Testis (tissue), 2 donors: Measurements from ENCODE around the gene PHF23.

Experiments
- POLR2A ChIP-seq: fragments of 450-650 bp; IDR thresholded peaks from one replicate; pipeline ENCODE4 v1.6.1; 2017; ENCODE audit warnings: antibody characterized with exemption, mild to moderate bottlenecking, moderate library complexity
- TF ChIP-seq, protein P1 (sequence below), 3 experiments: fragments of 450-650 bp in 2 of 3; fragments of 200-600 bp in 1 of 3; sonication (generic) in 1 of 3; IDR thresholded peaks; one replicate each; pipeline ENCODE4 v1.5.1; 2016 to 2019; ENCODE audit warnings: antibody characterized with exemption in 3 of 3, mild to moderate bottlenecking in 2 of 3, moderate library complexity in 1 of 3

DNA sequence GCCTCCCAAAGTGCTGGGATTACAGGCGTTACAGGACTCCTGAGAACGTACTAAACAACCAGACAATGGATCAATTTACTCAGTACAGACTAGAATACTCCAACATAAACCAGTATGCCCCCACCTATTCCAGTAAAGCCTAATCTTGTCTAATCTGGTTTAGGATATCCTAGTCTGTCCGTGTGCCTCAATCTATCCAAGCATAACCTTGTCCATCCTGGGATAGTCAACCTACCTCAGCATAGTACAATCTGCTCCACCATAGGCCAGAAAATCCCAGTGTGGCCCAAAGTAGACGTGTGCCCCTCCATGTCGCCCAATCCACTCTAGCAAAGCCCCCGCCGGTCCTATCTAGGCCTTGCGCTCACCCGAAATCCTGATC, 5.6 kb downstream of the PHF23 start:
- no peak for TF ChIP-seq POLR2A
- TF ChIP-seq, protein P1, sequence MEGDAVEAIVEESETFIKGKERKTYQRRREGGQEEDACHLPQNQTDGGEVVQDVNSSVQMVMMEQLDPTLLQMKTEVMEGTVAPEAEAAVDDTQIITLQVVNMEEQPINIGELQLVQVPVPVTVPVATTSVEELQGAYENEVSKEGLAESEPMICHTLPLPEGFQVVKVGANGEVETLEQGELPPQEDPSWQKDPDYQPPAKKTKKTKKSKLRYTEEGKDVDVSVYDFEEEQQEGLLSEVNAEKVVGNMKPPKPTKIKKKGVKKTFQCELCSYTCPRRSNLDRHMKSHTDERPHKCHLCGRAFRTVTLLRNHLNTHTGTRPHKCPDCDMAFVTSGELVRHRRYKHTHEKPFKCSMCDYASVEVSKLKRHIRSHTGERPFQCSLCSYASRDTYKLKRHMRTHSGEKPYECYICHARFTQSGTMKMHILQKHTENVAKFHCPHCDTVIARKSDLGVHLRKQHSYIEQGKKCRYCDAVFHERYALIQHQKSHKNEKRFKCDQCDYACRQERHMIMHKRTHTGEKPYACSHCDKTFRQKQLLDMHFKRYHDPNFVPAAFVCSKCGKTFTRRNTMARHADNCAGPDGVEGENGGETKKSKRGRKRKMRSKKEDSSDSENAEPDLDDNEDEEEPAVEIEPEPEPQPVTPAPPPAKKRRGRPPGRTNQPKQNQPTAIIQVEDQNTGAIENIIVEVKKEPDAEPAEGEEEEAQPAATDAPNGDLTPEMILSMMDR (IDR thresholded peaks at IDR 0.05) = no peak
